Hematopoietic multipotent progenitor cell treated with erythropoietin and hydrocortisone succinate and interleukin-3 and kit ligand, for 4 days (in vitro differentiated cells): Measurements from ENCODE around the gene PPM1L.
"Not testable (repeated sequence)": the region's sequence is repeated elsewhere in the genome, so short reads cannot be mapped to it uniquely, and the experiment has no call there.

Source experiments
- DNase-seq: peaks from one replicate; pipeline ENCODE4 v3.0.0-alpha.2; 2015

Gene PPM1L

GRCh38 chr3:160755776-160756304 is at the start of gene PPM1L:
TSS of gene PPM1L (plus strand) at chr3:160756231.
- peak; percentile 86 for DNase-seq

- peak; percentile 83 for DNase-seq
Measured at GRCh38 chr3:160707187-160707794, 48.7 kb upstream of the PPM1L start.

- DNase-seq: no peak
Measured at GRCh38 chr3:160709477-160710182, 46.4 kb upstream of the PPM1L start.

- DNase-seq: not testable (repeated sequence)
Measured at GRCh38 chr3:160713144-160713543, 42.9 kb upstream of the PPM1L start.

- no peak for DNase-seq
Measured at GRCh38 chr3:160719710-160720109, 36.3 kb upstream of the PPM1L start.

- DNase-seq: peak; percentile 12
Measured at GRCh38 chr3:160720123-160720746, 35.8 kb upstream of the PPM1L start.

DNA sequence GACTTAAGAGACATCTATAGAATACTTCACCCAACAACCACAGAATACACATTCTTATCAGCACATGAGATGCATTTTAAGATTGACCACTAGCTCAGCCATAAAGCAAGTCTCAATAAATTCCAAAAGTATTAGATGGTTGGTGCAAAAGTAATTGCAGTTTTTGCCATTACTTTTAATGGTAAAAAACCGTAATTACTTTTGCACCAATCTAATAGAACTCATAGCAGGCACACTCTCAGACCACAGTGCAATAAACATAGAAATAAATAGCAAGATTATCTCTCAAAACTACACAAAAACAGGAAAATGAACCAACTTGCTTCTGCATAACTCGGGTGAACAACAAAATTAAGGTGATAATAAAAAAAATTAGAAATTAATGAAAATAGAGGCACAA is 33.7 kb upstream of the PPM1L start:
- DNase-seq: no peak

- DNase-seq: no peak
Measured at GRCh38 chr3:160725338-160725737, 30.7 kb upstream of the PPM1L start.

DNA sequence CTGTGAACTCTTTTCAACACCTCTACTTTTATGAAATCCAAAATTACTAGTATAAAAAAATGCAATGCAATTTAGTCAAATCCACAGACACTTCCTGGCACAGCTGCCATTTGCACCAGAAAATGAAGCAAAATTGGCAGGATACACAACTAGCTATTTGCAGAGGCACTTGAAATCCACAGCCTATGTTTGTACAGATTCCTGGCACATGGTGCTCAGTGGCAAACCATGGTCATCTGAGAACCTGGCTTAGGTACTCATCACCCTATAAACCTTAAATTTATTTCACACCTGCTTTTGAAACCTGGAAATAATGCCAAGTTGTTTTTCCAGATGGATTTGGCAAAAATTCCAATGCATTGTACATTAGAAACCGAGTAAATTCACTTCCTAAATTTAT is 20.2 kb upstream of the PPM1L start:
- no peak for DNase-seq

DNA sequence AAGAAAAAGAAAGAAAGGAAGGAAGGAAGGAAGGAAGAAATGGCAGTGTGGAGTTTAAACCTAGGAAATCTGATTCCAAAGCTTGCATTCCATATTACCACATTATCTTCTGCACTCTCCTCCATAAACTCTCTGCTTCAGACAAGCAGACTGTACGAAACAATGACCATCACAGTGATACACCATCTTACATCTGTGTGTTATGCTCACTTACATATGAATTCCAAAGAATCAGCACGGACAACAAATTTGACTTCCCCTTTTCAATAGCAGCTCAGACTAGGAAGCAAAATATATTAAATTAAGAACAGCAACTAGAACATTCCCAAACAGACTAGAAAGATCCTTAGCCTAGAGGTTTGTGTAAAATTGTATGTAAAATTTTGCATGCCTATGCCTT is 18.0 kb upstream of the PPM1L start:
- peak; percentile 33 for DNase-seq

DNA sequence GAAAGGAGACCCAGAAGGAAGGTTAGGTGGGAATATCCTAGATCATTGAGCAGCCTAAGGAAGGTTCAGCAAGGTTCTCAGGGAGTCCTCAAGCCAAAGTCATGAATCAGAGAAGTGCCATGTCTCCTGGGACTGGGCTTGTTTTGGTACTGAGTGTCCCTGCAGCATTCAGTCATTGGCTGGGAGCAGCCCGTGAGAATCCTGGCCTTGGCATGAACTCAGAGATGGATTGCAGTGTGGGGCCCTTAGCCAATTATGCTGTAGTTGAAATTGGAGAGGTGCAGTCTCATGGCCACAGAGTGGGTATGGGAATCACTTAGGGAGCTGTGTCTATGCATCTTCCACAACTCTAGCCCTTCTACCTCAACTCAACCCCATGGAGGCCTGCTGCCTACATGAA is 17.0 kb upstream of the PPM1L start:
- no peak for DNase-seq

GRCh38 chr3:160746976-160747375 is 9.1 kb upstream of the PPM1L start:
- DNase-seq: peak; percentile 32

- peak; percentile 78 for DNase-seq
Measured at GRCh38 chr3:160747422-160747821, 8.6 kb upstream of the PPM1L start.

DNA sequence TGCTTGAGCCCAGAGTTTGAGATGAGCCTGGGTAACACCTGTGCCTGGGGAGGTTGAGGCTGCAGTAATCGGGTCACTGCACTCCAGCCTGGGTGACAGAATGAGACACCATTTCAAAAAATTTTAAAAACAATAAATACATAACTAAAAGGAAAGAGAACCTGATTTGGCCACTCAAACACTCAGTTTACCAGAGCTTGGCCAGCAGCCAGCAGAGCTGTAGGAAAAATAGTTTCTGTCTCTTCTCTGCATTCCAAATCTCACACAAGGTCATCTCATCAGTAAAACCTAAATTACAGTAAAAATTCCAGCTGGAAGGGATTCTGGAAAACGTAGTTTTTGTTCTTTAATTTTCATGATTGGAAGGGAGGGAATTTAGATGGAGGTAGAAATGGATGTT is 7.8 kb upstream of the PPM1L start:
- DNase-seq: no peak

DNA sequence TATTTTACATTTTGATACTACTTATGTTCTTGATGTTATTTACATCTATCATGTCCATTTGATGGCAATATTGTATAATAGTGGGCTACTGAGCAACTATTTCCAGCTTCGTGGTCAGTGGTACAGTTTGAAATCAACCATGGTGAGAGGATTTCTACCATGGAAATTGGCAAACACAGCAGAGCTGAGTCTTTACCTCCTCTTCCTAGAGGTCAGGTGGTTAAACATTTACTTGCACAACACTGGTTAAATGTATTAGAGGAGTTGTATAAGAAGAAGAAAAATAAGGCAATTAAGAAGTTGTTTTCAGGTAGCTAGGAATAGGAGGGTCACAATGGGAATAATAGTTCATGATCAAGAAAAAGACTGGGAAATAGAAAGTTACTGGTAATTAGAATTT is 7.2 kb upstream of the PPM1L start:
- DNase-seq: no peak

GRCh38 chr3:160753953-160754352 is 2.1 kb upstream of the PPM1L start:
- no peak for DNase-seq

- DNase-seq: peak; percentile 75
Measured at GRCh38 chr3:160754371-160754854, 1.6 kb upstream of the PPM1L start.

DNA sequence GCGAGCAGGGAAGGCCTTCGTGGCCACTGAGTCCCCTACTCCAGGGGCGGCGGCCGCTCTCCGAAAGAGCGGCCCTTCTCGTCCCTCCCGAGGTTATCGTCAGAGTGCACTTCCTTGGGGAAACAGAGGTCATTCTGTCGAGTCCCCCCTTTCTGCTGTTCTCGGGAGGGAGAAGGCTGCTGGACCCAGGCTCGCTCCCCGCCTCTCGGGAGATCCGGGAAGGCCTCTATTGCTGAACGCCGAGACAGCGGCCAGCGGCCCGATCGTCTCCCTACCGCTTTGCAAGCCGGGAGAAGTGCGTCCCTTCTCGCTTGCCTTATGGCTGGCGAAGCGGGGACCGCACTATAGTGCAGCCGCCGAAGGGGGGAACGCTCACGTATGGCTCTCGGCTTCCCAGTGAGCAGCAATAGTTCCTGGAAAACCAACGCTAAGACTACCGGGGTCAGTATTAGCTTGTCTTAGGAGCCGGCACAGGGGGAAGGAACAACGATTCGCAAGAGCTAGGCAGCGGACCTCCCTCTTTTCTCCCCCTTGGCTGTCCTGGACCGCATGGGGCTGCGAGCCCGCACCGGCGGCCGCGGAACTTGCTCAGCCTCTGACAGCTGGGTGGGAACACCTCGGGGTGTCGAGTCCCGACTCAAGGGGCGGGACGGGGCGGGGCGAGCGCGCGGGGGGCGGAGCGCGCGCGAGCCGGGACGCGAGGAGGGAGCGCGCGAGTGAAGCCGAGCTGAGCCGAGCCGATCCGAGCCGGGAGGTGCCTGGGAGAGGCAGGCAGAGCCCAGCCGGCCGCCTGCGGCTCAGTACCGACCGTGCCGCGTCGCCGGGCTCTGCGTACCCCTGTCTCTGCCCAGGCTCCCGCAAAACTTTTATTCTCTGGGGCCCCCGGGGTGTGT is 930 bp upstream of the PPM1L start:
- DNase-seq: peak; percentile 96

DNA sequence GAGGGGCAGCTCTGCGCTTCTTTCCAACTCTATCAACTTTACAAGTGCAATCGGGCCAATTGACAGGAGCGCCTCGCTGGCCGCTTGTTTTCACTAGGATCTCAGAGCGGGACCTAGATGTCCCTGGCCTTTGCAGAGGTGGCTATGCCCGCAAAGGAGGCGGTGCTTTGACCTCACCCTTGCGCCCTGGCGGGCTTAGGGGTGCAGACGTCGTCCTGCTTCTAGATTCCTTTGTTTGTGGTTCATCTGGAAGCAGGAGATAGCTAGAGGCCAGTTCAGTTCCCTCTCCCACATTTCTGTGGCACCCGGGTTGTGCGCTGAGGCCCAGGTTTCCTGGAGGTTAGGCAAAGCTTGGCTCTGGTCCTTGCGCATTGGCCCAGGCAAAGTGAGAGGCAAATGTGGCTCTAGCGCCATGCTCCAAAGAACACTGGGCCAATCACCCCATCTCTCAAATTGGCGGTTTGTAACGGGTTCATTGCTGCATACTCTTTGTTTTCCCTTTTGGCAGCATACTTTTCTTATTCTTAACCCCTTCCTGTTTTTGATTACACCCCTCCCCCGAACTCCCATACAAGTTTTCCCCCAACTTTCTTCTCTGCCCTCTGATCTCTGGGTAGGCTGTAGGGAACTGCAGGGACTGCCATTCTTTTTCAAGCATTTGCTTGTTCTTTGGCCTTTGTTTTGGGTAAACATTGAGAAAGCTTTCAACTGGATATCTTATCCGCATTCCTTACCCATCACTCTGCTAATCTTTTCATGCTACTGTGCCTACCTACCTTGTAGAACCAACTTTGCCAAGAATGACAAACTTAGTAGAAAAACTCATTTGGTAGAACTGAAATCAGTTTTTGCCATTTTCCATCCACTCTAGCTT is 1.4 kb downstream of the PPM1L start:
- DNase-seq: peak; percentile 69

GRCh38 chr3:160758929-160759577 is 3.0 kb downstream of the PPM1L start:
- peak; percentile 50 for DNase-seq

DNA sequence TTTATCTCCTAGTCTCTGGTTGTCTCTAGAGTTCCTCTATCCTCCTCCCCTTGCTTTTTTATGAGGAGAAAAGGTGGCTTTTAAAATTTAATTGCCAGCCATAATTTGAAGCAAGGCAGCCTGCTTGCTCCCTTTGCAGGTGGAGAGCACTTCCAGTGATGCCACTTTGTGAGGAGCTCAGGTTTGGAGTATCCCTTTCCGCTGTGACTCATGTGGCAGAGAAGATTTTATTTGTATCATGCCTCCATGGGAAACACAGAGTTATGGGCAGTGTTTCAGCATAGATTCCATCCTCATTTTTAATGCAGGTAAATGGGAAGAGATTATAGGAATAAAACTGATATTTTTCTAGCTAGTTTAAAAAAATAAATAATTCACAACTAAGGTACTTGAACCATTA is 7.0 kb downstream of the PPM1L start:
- DNase-seq: no peak
